Skeletal muscle tissue (tissue), 4 donors: Measurements from ENCODE around the gene MBOAT2. TPM values are rescaled to one million over a fixed set of nuclear protein-coding genes. Genes with fewer than 3 reads are reported as not detected.

Source experiments
- H3K27ac ChIP-seq: one replicate; pipeline ENCODE4 v1.7.0; 2013; ENCODE audit warnings: mild to moderate bottlenecking, low read depth, low read length, inconsistent platforms
- H3K27me3 ChIP-seq, 3 donors: one replicate each; pipeline ENCODE4 v1.7.0; 2013; ENCODE audit warnings: low read length in 3 of 3; ENCODE audit not compliant: control insufficient read depth in 3 of 3, insufficient read depth in 3 of 3
- H3K36me3 ChIP-seq, 3 donors: one replicate each; pipeline ENCODE4 v1.7.0; 2013; ENCODE audit warnings: low read length in 3 of 3; ENCODE audit not compliant: control insufficient read depth in 3 of 3, insufficient read depth in 3 of 3
- H3K4me1 ChIP-seq, 3 donors: one replicate each; pipeline ENCODE4 v1.7.0; 2013; ENCODE audit warnings: low read length in 3 of 3, mild to moderate bottlenecking in 3 of 3; ENCODE audit not compliant: control insufficient read depth in 3 of 3, insufficient read depth in 3 of 3
- H3K4me3 ChIP-seq, 3 donors: one replicate each; pipeline ENCODE4 v1.7.0; 2013; ENCODE audit warnings: low read length in 3 of 3
- H3K9ac ChIP-seq, 3 donors: one replicate each; pipeline ENCODE4 v1.7.0; 2013; ENCODE audit warnings: low read length in 3 of 3, mild to moderate bottlenecking in 3 of 3, moderate library complexity in 2 of 3, low read depth in 1 of 3
- H3K9me3 ChIP-seq, 3 donors: one replicate each; pipeline ENCODE4 v1.7.0; 2013; ENCODE audit warnings: low read length in 3 of 3; ENCODE audit not compliant: control insufficient read depth in 3 of 3
- total RNA-seq: library from RNA; depleted of rRNA; stranded (reverse); fragments of >200 nt; gene quantifications from one replicate; pipeline ENCODE4 v1.2.3, GENCODE V29; 2014
- donor health status: Osteomylitis.

Gene MBOAT2
- total RNA-seq, 1 donor from 2014 or later = 54.3 TPM

- H3K9me3 ChIP-seq = no peaks in the 10 kb centered on the region
- H3K9ac ChIP-seq = no peak overlapping the region
- no peak overlapping the region for H3K4me3 ChIP-seq
- no peaks in the 10 kb centered on the region for H3K4me1 ChIP-seq
- H3K27ac ChIP-seq = no peak overlapping the region
- H3K27me3 ChIP-seq = no peaks in the 10 kb centered on the region
- H3K36me3 ChIP-seq = no peaks in the 10 kb centered on the region
Observed at GRCh38 chr2:8876628-8877027, 126.9 kb downstream of the MBOAT2 start.

DNA sequence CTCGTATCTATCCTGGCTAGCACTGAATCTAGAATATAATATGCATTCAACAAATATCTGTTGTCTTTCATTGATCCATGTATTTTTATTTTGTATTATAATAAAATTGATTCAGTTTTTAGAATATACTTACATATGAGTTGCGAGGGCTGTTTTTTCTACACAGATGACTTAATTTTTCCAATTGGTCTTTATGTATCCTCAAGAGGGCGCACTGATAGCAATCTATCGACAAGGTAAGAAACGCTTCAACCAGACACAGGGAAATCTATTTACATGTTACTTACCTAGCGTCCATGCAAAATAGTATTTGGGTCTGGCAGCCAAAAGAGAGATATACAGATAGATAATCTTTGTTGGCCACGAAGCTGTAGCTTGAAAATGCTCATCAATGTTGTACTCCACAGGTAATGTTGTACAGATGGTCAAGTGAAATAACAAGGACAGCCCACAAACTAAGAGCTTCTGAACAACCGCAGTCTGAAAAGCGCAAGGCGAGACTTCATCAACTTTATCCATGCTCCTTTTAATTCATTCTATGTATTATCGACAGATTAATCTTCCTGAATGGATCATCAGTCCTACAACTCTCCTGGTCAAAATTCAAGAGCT, 130.6 kb downstream of the MBOAT2 start:
- H3K27me3 ChIP-seq = no peaks in the 10 kb centered on the region
- no peak overlapping the region for H3K27ac ChIP-seq
- no peaks in the 10 kb centered on the region for H3K4me1 ChIP-seq
- no peak overlapping the region for H3K4me3 ChIP-seq
- no peaks in the 10 kb centered on the region for H3K9me3 ChIP-seq
- H3K36me3 ChIP-seq = no peaks in the 10 kb centered on the region
- no peak overlapping the region for H3K9ac ChIP-seq

- no peaks in the 10 kb centered on the region for H3K9me3 ChIP-seq
- H3K4me3 ChIP-seq = no peak overlapping the region
Observed at GRCh38 chr2:8870441-8870840, 133.0 kb downstream of the MBOAT2 start.

GRCh38 chr2:8867363-8867762, 136.1 kb downstream of the MBOAT2 start:
- H3K36me3 ChIP-seq = no peaks in the 10 kb centered on the region
- no peaks in the 10 kb centered on the region for H3K27me3 ChIP-seq
- H3K9me3 ChIP-seq = no peaks in the 10 kb centered on the region
- no peak overlapping the region for H3K9ac ChIP-seq
- no peak overlapping the region for H3K4me3 ChIP-seq
- H3K27ac ChIP-seq = no peak overlapping the region
- no peaks in the 10 kb centered on the region for H3K4me1 ChIP-seq

More at GRCh38 chr2:8870441-8870840, 133.0 kb downstream of the MBOAT2 start:
- Histone ChIP-seq H3K9ac (no peak overlapping the region), H3K27ac (no peak overlapping the region), H3K27me3 (no peaks in the 10 kb centered on the region), H3K4me1 (no peaks in the 10 kb centered on the region), H3K36me3 (no peaks in the 10 kb centered on the region)

DNA sequence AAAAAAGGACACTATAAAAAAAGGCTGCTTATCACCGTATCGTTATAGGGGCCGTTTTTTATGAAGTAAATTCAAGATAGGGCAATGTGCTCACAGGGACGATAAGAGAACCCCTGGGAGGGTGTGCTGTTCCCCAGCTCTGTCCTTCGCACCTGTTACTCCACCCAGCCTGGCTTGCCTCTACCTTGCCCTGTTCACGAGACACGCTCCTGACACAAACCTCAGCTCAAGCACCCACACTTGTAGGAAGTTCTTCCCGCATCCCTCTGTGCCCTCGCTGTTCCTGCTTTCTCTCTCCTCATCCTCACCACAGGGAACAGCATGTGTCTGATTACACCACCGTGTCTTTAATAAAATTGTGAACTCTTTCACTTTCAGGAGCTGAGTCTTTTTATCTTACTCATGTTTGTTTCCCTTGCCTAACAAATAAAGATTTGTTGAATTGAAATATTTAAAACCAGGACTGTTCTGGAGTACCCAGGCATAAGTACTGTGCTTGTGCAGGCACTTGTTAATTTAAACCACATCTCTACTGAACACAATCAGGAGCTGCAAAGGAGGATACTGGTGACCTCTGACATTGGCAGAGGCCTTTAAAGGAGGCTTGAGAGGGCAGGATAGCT, 140.0 kb downstream of the MBOAT2 start:
- Histone ChIP-seq H3K9ac (no peak overlapping the region), H3K27ac (no peak overlapping the region), H3K27me3 (no peaks in the 10 kb centered on the region), H3K36me3 (no peaks in the 10 kb centered on the region), H3K9me3 (no peaks in the 10 kb centered on the region), H3K4me3 (no peak overlapping the region), H3K4me1 (no peaks in the 10 kb centered on the region)

DNA sequence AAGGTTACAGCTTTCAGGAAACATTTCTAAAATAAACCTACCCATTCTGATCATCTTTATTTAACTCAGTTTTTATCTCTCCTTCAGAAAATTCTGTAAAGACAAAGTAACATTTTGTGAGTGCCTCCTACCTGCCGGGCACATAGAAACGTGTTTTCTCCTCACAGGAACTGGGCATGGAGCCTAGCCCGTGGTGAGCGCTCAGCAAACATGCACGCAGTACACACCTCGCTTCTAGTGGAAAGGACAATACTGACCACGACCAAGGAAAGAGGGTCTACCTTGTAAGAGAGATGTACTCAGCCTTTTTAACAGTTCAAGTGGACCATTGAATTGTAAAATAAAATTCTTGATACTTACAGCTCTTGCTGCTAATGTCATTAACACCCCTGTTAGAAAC, 141.3 kb downstream of the MBOAT2 start:
- Histone ChIP-seq H3K9ac (no peak overlapping the region), H3K4me3 (no peak overlapping the region), H3K27me3 (no peaks in the 10 kb centered on the region), H3K4me1 (no peaks in the 10 kb centered on the region), H3K36me3 (no peaks in the 10 kb centered on the region), H3K9me3 (no peaks in the 10 kb centered on the region), H3K27ac (no peak overlapping the region)

GRCh38 chr2:8861797-8862196, 141.7 kb downstream of the MBOAT2 start:
- Histone ChIP-seq H3K9me3 (no peaks in the 10 kb centered on the region), H3K4me3 (no peak overlapping the region), H3K27ac (no peak overlapping the region), H3K4me1 (no peaks in the 10 kb centered on the region), H3K27me3 (no peaks in the 10 kb centered on the region), H3K36me3 (no peaks in the 10 kb centered on the region), H3K9ac (no peak overlapping the region)

- no peaks in the 10 kb centered on the region for H3K27me3 ChIP-seq
- H3K36me3 ChIP-seq = no peaks in the 10 kb centered on the region
- H3K4me3 ChIP-seq = no peak overlapping the region
- H3K9ac ChIP-seq = no peak overlapping the region
- H3K27ac ChIP-seq = no peak overlapping the region
- H3K4me1 ChIP-seq = no peaks in the 10 kb centered on the region
- no peaks in the 10 kb centered on the region for H3K9me3 ChIP-seq
Observed at GRCh38 chr2:8860239-8860638, 143.2 kb downstream of the MBOAT2 start.

- Histone ChIP-seq H3K27ac (no peak overlapping the region), H3K4me1 (no peaks in the 10 kb centered on the region), H3K27me3 (no peaks in the 10 kb centered on the region), H3K4me3 (no peak overlapping the region), H3K36me3 (no peaks in the 10 kb centered on the region), H3K9ac (no peak overlapping the region), H3K9me3 (no peaks in the 10 kb centered on the region)
Observed at GRCh38 chr2:8858910-8859309, 144.6 kb downstream of the MBOAT2 start.

DNA sequence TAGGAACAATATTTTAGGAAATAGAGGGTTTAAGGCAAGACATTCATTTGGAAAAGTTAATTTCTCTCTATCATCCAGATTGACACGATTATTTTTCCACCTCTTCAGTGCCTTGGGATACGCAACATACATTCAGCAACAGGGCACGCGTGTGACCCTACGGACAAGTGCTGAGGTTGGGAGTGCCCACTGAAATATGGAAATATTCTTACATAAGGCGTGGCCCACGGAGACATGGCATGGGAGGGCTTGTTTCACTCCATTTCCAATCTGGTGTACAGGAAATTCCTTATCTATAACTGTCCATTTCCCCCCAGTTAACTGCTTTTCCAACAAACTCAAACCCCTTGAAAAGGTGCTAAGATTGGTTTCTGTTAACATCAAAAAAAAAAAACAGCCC, 145.2 kb downstream of the MBOAT2 start:
- H3K9me3 ChIP-seq = no peaks in the 10 kb centered on the region
- no peak overlapping the region for H3K4me3 ChIP-seq
- no peaks in the 10 kb centered on the region for H3K36me3 ChIP-seq
- no peaks in the 10 kb centered on the region for H3K4me1 ChIP-seq
- no peak overlapping the region for H3K9ac ChIP-seq
- no peaks in the 10 kb centered on the region for H3K27me3 ChIP-seq
- no peak overlapping the region for H3K27ac ChIP-seq
